Neural cell (in vitro differentiated cells): ENCODE measurements around the gene POPDC2. TPM values are rescaled to one million over a fixed set of nuclear protein-coding genes. Genes with fewer than 3 reads are reported as not detected.

Experiments used
- H2AFZ ChIP-seq: fragments of 200-600, 300-800 bp; sonication (generic), shearing (Covaris generic); 2 replicates; pipeline ENCODE4 v1.6.0; 2014; ENCODE audit warnings: low read depth, mild to moderate bottlenecking, antibody characterized with exemption, low read length, moderate library complexity
- H3F3A ChIP-seq: fragments of 200-600 bp; shearing (Covaris generic); 2 replicates; pipeline ENCODE4 v1.6.1; 2016; ENCODE audit warnings: mild to moderate bottlenecking, moderate library complexity, mixed read lengths, antibody characterized with exemption, low read length; ENCODE audit not compliant: insufficient read depth, poor library complexity, severe bottlenecking
- H3K27ac ChIP-seq: fragments of 200-600, 300-800 bp; sonication (generic), shearing (Covaris generic); 2 replicates; pipeline ENCODE4 v1.5.1; 2014; ENCODE audit warnings: mild to moderate bottlenecking, low read length, moderate library complexity
- H3K27me3 ChIP-seq: fragments of 300-800, 200-600 bp; sonication (generic), shearing (Covaris generic); 2 replicates; pipeline ENCODE4 v1.6.0; 2014; ENCODE audit warnings: mild to moderate bottlenecking, low read depth, low read length, moderate library complexity; ENCODE audit not compliant: insufficient read depth
- H3K36me3 ChIP-seq: fragments of 300-800, 200-600 bp; sonication (generic), shearing (Covaris generic); 2 replicates; pipeline ENCODE4 v1.5.1; 2014; ENCODE audit warnings: mild to moderate bottlenecking, antibody characterized with exemption, low read length, moderate library complexity; ENCODE audit not compliant: insufficient read depth
- H3K4me2 ChIP-seq: fragments of 300-800, 200-600 bp; sonication (generic), shearing (Covaris generic); 2 replicates; pipeline ENCODE4 v1.6.0; 2014; ENCODE audit warnings: mild to moderate bottlenecking, low read length
- H3K4me3 ChIP-seq: fragments of 300-800, 200-600 bp; sonication (generic), shearing (Covaris generic); 2 replicates; pipeline ENCODE4 v1.5.1; 2014; ENCODE audit warnings: mild to moderate bottlenecking, low read length, moderate library complexity
- H3K79me2 ChIP-seq: fragments of 200-600 bp; shearing (Covaris generic); replicated peaks from 2 replicates; pipeline ENCODE4 v1.6.0; 2014; ENCODE audit warnings: mild to moderate bottlenecking, low read length, moderate library complexity; ENCODE audit not compliant: insufficient read depth
- H3K9ac ChIP-seq: fragments of 300-800, 200-600 bp; sonication (generic), shearing (Covaris generic); 2 replicates; pipeline ENCODE4 v1.6.1; 2016; ENCODE audit warnings: mild to moderate bottlenecking, low read length, mixed read lengths
- H3K9me2 ChIP-seq: fragments of 200-600 bp; shearing (Covaris generic); 2 replicates; pipeline ENCODE4 v1.6.1; 2016; ENCODE audit warnings: mild to moderate bottlenecking, low read length, mixed read lengths; ENCODE audit not compliant: insufficient read depth
- H3K9me3 ChIP-seq: fragments of 200-600, 300-800 bp; sonication (generic), shearing (Covaris generic); 2 replicates; pipeline ENCODE4 v1.6.1; 2016; ENCODE audit warnings: mild to moderate bottlenecking, mixed run types, low read length, moderate library complexity, mixed read lengths
- H4K20me1 ChIP-seq: fragments of 200-600 bp; shearing (Covaris generic); 2 replicates; pipeline ENCODE4 v1.6.1; 2016; ENCODE audit warnings: mild to moderate bottlenecking, mixed run types; ENCODE audit not compliant: insufficient read depth
- EP300 ChIP-seq: fragments of 450-650 bp; conservative IDR thresholded peaks from 2 replicates; pipeline ENCODE4 v1.6.1; 2014; ENCODE audit warnings: antibody characterized with exemption, mild to moderate bottlenecking, moderate library complexity; ENCODE audit not compliant: poor library complexity, severe bottlenecking
- EZH2 ChIP-seq: fragments of 200-600, 300-800 bp; shearing (Covaris generic), sonication (generic); IDR thresholded peaks from 2 replicates; pipeline ENCODE4 v1.6.1; 2014; ENCODE audit warnings: antibody characterized with exemption, low read length, borderline replicate concordance, mild to moderate bottlenecking; ENCODE audit not compliant: insufficient read depth, poor library complexity, severe bottlenecking
- POLR2AphosphoS5 ChIP-seq: IDR thresholded peaks from 2 replicates; pipeline ENCODE4 v1.6.1; 2012
- RAD21 ChIP-seq: fragments of 450-650 bp; conservative IDR thresholded peaks from 2 replicates; pipeline ENCODE4 v1.6.1; 2014; ENCODE audit warnings: antibody characterized with exemption, mild to moderate bottlenecking, moderate library complexity
- SMC3 ChIP-seq: fragments of 450-650 bp; conservative IDR thresholded peaks from 2 replicates; pipeline ENCODE4 v1.6.1; 2014; ENCODE audit warnings: antibody characterized with exemption, mild to moderate bottlenecking, moderate library complexity; ENCODE audit not compliant: poor library complexity
- TAF1 ChIP-seq: IDR thresholded peaks from 2 replicates; pipeline ENCODE4 v1.6.1; 2012; ENCODE audit warnings: low read depth
- polyA plus RNA-seq: library from polyadenylated mRNA; depleted of rRNA; stranded (reverse); fragments of >200 nt; gene quantifications from 2 replicates; pipeline ENCODE4 v1.2.3, GENCODE V29; 2014
- TF ChIP-seq, protein P1 (sequence below): IDR thresholded peaks from 2 replicates; pipeline ENCODE4 v1.6.1; 2012; ENCODE audit warnings: borderline replicate concordance
- TF ChIP-seq, protein P2 (sequence below): fragments of 450-650 bp; IDR thresholded peaks from 2 replicates; pipeline ENCODE4 v1.5.1; 2014; ENCODE audit warnings: antibody characterized with exemption, mild to moderate bottlenecking, moderate library complexity; ENCODE audit not compliant: poor library complexity, severe bottlenecking

POPDC2 gene
- polyA plus RNA-seq, 1 donor from 2014 or later, result 3.4 TPM

DNA sequence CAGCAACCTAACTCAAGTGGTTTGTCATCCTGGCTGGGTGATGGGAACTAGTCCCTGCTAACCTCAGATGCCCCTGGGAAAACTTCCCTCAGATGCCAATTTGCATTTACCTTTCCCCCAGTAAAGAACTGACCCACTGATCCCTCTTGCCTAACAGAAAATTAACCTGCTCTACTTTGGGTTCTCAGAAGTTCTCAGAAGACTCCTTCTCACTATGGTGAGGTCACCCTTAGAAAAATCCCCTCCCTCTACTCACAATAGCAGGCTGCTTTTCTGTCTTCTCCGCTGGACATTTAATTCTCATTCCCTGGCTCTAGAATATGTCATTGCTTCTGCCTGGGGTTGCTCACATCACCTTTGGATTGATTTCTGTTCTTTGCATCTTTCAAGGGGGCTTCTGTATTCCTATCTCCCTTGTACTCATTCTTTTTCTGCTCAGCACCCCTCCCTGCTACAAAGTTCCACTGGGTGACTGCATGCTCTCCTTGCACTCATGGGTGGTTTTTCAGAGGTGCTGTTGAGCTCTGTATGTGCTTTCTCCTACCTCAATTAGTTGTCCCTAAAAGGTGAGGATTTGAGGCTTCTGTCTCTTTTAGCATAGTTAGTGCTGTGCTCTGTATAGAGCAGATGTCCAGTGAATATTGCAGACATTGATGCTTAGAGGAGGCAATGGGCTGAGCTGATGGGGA lies 61.8 kb downstream of the POPDC2 start:
- H3K27ac ChIP-seq, result no peak overlapping the region
- H4K20me1 ChIP-seq, result no peaks in the 10 kb centered on the region
- H3K9me2 ChIP-seq, result no peaks in the 10 kb centered on the region
- H3K79me2 ChIP-seq, result no peaks in the 10 kb centered on the region
- no peaks in the 10 kb centered on the region for H3K27me3 ChIP-seq
- no peaks in the 10 kb centered on the region for H3K36me3 ChIP-seq
- H3F3A ChIP-seq, result no peaks in the 10 kb centered on the region
- TF ChIP-seq POLR2AphosphoS5, result no peak
- TF ChIP-seq TAF1, result no peak
- no peak for TF ChIP-seq EP300
- no peak for TF ChIP-seq EZH2
- TF ChIP-seq RAD21, result no peak
- no peak for TF ChIP-seq SMC3
- H3K9me3 ChIP-seq, result no peaks in the 10 kb centered on the region
- H3K9ac ChIP-seq, result no peak overlapping the region
- no peak overlapping the region for H3K4me3 ChIP-seq
- no peak overlapping the region for H3K4me2 ChIP-seq
- no peak overlapping the region for H2AFZ ChIP-seq

DNA sequence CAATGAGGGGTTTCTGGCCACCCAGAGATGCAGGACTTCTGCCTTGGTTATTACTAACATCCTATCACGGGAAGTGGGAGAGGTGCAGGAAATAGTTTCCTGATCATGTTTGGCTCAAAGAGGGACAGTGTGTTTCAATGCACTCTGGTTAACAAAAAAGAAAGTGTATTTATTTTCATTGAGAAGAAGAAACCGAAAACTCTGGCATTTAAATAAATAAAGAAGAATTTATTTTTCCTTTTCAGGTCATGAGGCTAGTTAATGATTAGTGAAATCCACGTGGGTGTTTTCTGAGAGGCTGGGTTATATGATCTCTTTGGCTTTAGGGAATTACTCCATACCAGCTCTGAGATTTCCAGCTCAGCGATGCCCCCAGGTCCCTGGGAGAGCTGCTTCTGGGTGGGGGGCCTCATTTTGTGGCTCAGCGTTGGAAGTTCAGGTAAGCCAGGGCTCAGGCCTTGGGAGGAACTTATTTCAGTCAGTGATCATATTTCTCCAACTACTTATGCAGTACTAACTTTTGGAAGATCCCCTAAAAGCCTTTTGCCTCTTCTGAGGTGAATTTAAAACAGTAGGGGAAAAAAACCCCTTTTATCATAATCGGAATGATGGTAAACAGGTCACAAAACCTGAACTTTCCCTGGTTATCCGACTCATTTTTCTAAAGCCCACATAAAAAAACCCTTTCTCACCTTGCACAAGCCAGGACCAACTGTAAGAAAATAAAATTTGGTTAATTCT lies 62.7 kb downstream of the POPDC2 start, which contains the start of gene PLA1A:
Gene PLA1A (plus strand): TSS at position 338 of the 741 bp plus-strand sequence. CDS start 29 bp downstream, at position 367.
- no peaks in the 10 kb centered on the region for H3K9me3 ChIP-seq
- TF ChIP-seq RAD21, result no peak
- H3K9me2 ChIP-seq, result no peaks in the 10 kb centered on the region
- no peak within 1 kb of the TSS for H3K4me3 ChIP-seq
- no peaks in the 10 kb centered on the region for H3K79me2 ChIP-seq
- H3K9ac ChIP-seq, result no peak within 1 kb of the TSS
- no peaks in the 10 kb centered on the region for H4K20me1 ChIP-seq
- H3K4me2 ChIP-seq, result no peak within 1 kb of the TSS
- no peak within 1 kb of the TSS for H2AFZ ChIP-seq
- no peaks in the 10 kb centered on the region for H3K36me3 ChIP-seq
- no peaks in the 10 kb centered on the region for H3F3A ChIP-seq
- no peaks in the 10 kb centered on the region for H3K27me3 ChIP-seq
- H3K27ac ChIP-seq, result no peak within 1 kb of the TSS

DNA sequence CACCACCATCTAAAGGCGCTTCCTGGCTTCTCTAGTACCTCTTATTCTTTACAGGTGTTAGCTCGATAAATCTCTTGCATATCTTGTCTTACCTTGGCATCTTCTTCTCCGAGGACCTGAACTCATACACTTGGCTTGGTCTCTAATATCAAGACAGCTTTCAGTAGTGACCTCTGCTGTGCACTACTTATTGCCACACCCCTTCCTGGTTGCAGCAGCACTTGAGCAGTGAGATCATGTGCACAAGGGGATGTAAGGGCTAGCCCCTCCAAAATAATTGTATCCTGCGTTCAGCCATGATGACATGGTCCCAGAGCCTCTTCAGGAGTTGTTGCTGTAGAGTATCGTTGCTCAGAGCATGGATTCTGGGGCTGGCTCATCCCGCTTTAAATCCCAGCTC lies 64.0 kb downstream of the POPDC2 start:
- no peaks in the 10 kb centered on the region for H3F3A ChIP-seq
- H4K20me1 ChIP-seq, result no peaks in the 10 kb centered on the region
- no peak overlapping the region for H3K4me3 ChIP-seq
- no peak overlapping the region for H3K9ac ChIP-seq
- H2AFZ ChIP-seq, result no peak overlapping the region
- no peaks in the 10 kb centered on the region for H3K36me3 ChIP-seq
- H3K9me2 ChIP-seq, result no peaks in the 10 kb centered on the region
- H3K79me2 ChIP-seq, result no peaks in the 10 kb centered on the region
- no peaks in the 10 kb centered on the region for H3K27me3 ChIP-seq
- TF ChIP-seq POLR2AphosphoS5 (no peak), RAD21 (no peak), EP300 (no peak), TAF1 (no peak)
- TF ChIP-seq, protein P1, sequence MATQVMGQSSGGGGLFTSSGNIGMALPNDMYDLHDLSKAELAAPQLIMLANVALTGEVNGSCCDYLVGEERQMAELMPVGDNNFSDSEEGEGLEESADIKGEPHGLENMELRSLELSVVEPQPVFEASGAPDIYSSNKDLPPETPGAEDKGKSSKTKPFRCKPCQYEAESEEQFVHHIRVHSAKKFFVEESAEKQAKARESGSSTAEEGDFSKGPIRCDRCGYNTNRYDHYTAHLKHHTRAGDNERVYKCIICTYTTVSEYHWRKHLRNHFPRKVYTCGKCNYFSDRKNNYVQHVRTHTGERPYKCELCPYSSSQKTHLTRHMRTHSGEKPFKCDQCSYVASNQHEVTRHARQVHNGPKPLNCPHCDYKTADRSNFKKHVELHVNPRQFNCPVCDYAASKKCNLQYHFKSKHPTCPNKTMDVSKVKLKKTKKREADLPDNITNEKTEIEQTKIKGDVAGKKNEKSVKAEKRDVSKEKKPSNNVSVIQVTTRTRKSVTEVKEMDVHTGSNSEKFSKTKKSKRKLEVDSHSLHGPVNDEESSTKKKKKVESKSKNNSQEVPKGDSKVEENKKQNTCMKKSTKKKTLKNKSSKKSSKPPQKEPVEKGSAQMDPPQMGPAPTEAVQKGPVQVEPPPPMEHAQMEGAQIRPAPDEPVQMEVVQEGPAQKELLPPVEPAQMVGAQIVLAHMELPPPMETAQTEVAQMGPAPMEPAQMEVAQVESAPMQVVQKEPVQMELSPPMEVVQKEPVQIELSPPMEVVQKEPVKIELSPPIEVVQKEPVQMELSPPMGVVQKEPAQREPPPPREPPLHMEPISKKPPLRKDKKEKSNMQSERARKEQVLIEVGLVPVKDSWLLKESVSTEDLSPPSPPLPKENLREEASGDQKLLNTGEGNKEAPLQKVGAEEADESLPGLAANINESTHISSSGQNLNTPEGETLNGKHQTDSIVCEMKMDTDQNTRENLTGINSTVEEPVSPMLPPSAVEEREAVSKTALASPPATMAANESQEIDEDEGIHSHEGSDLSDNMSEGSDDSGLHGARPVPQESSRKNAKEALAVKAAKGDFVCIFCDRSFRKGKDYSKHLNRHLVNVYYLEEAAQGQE, result no peak
- TF ChIP-seq, protein P2, sequence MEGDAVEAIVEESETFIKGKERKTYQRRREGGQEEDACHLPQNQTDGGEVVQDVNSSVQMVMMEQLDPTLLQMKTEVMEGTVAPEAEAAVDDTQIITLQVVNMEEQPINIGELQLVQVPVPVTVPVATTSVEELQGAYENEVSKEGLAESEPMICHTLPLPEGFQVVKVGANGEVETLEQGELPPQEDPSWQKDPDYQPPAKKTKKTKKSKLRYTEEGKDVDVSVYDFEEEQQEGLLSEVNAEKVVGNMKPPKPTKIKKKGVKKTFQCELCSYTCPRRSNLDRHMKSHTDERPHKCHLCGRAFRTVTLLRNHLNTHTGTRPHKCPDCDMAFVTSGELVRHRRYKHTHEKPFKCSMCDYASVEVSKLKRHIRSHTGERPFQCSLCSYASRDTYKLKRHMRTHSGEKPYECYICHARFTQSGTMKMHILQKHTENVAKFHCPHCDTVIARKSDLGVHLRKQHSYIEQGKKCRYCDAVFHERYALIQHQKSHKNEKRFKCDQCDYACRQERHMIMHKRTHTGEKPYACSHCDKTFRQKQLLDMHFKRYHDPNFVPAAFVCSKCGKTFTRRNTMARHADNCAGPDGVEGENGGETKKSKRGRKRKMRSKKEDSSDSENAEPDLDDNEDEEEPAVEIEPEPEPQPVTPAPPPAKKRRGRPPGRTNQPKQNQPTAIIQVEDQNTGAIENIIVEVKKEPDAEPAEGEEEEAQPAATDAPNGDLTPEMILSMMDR, result no peak
- no peak overlapping the region for H3K27ac ChIP-seq
- H3K4me2 ChIP-seq, result no peak overlapping the region
- no peaks in the 10 kb centered on the region for H3K9me3 ChIP-seq
